ENCODE data around the gene CPA5. TPM values are rescaled to one million over a fixed set of nuclear protein-coding genes. Genes with fewer than 3 reads are reported as not detected.

Gene CPA5
- total and polyA plus RNA-seq, 10 of the 15 experiments (the other 5 are each of a cell fraction or from before 2014, with no cell fraction given) = 0.06 to 0.52 (median 0.29) TPM; not detected in 2

- no peaks in the 10 kb centered on the region for H3K79me2 ChIP-seq (ENCODE audit: control insufficient read depth, insufficient read depth, low read length)
- ChIA-PET CTCF (no interaction called here), RAD21 (ENCODE audit: unreplicated experiment) (interaction anchor here (0.7 kb wide), 1 partner anchor 301 kb away, joined by 3 read pairs; no protein-coding TSS in a partner anchor), SMC1A (ENCODE audit: uncharacterized antibody, unreplicated experiment) (no interaction called here), POLR2A (no interaction called here)
- no peak overlapping the region for H3K4me2 ChIP-seq (ENCODE audit: control insufficient read depth, insufficient read depth)
- H3K36me3 ChIP-seq (ENCODE audit: control insufficient read depth in 2 of 2, insufficient read depth in 2 of 2, low read length in 1 of 2) = no peaks in the 10 kb centered on the region
- no TSS peak for BruUV-seq (replicated peaks)
- H3K27me3 ChIP-seq (replicated peaks in 1 of 2; ENCODE audit: control insufficient read depth in 2 of 2, insufficient read depth in 2 of 2, low read length in 1 of 2) = no peaks in the 10 kb centered on the region
- in situ Hi-C loops (cut with MboI) = no loop called here
- ATAC-seq (no peak), DNase-seq (ENCODE audit: low read depth, low spot score) (no peak), FAIRE-seq (peak; percentile 47)
- H2AFZ ChIP-seq (ENCODE audit: control insufficient read depth, low read depth, low read length) = no peak overlapping the region
- intact Hi-C loops (cut with micrococcal nuclease; ENCODE audit: unreplicated experiment) = no loop called here
- H3K4me1 ChIP-seq (ENCODE audit: control insufficient read depth, insufficient read depth, low read length) = no peaks in the 10 kb centered on the region
- H3K9me3 ChIP-seq (replicated peaks; ENCODE audit: control insufficient read depth, insufficient read depth, low read length) = no peaks in the 10 kb centered on the region; the same call in 2 of the 3 replicates
- H3K27ac ChIP-seq (ENCODE audit: control insufficient read depth, insufficient read depth) = no peak overlapping the region
- no peak overlapping the region for H3K9ac ChIP-seq (ENCODE audit: control insufficient read depth, insufficient read depth, low read length)
- TF ChIP-seq MTA3 (IDR thresholded peaks at IDR 0.05; ENCODE audit: borderline replicate concordance, low read length) (no peak), POU2F2 (IDR thresholded peaks at IDR 0.05; ENCODE audit: borderline replicate concordance, low read depth, low read length) (no peak), BHLHE40 (IDR thresholded peaks at IDR 0.05; ENCODE audit: borderline replicate concordance in 1 of 2, low read depth in 2 of 2, low read length in 1 of 2) (no peak), SRF (IDR thresholded peaks at IDR 0.05; ENCODE audit: low read depth in 2 of 2, low read length in 2 of 2) (no peak), SIN3A (IDR thresholded peaks at IDR 0.05; ENCODE audit: low read depth, low read length) (no peak), RUNX3 (IDR thresholded peaks at IDR 0.05; ENCODE audit: low read length) (no peak), MXI1 (IDR thresholded peaks at IDR 0.05; ENCODE audit: low read depth, low read length) (no peak), TCF3 (IDR thresholded peaks at IDR 0.05; ENCODE audit: borderline replicate concordance, insufficient read depth, low read depth, low read length) (no peak), SUZ12 (IDR thresholded peaks at IDR 0.05; ENCODE audit: unreplicated experiment) (no peak), ZNF384 (IDR thresholded peaks at IDR 0.05; ENCODE audit: borderline replicate concordance, low read depth, low read length) (no peak), SREBF2 (IDR thresholded peaks at IDR 0.05; ENCODE audit: low read length) (no peak), CREM (IDR thresholded peaks at IDR 0.05; ENCODE audit: low read depth) (no peak), YY1 (IDR thresholded peaks at IDR 0.05; ENCODE audit: low read depth, low read length) (no peak)
- no peak overlapping the region for H3K4me3 ChIP-seq
- H4K20me1 ChIP-seq (ENCODE audit: control insufficient read depth, insufficient read depth) = no peaks in the 10 kb centered on the region
- 64% methylated on average over 11 of the region's 11 CpGs for WGBS (ENCODE audit: insufficient coverage, insufficient replicate concordance, low lambda C conversion rate, missing lambda C conversion rate)
Observed at GRCh38 chr7:130372402-130373165, 28.0 kb downstream of the CPA5 start.

Data from GM12878 (cell line).